Measurements from ENCODE around the gene FAF1.

The FAF1 gene

GRCh38 chr1:50853325-50853724 lies 106.7 kb downstream of the FAF1 start:
- DNase-seq (ENCODE audit: extremely low read depth, low read depth), result no peak
- TF ChIP-seq, protein P1, sequence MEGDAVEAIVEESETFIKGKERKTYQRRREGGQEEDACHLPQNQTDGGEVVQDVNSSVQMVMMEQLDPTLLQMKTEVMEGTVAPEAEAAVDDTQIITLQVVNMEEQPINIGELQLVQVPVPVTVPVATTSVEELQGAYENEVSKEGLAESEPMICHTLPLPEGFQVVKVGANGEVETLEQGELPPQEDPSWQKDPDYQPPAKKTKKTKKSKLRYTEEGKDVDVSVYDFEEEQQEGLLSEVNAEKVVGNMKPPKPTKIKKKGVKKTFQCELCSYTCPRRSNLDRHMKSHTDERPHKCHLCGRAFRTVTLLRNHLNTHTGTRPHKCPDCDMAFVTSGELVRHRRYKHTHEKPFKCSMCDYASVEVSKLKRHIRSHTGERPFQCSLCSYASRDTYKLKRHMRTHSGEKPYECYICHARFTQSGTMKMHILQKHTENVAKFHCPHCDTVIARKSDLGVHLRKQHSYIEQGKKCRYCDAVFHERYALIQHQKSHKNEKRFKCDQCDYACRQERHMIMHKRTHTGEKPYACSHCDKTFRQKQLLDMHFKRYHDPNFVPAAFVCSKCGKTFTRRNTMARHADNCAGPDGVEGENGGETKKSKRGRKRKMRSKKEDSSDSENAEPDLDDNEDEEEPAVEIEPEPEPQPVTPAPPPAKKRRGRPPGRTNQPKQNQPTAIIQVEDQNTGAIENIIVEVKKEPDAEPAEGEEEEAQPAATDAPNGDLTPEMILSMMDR (IDR thresholded peaks at IDR 0.05; ENCODE audit: low read depth, low read length), result no peak

- DNase-seq (ENCODE audit: extremely low read depth, low read depth), result no peak
These were observed 107.2 kb downstream of the FAF1 start for GRCh38 chr1:50852889-50853288.

DNA sequence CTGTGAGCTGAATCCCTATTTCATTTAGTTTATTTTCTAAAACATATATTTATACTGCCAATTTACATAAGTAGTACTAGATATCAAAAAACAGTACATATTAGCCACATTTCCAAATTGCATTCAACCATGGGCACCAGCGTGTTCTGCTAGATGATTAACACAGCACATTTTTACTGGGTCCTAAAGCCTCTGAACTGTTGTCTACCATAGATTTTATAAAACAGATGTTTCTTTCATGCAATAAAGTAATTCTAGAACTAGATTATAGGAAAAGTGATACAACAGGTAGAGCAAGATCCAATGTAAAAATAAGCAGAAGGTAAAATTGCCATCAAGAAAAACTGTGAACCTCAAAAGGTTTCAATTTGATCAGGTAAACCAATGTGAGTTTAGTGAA lies 108.6 kb downstream of the FAF1 start:
- TF ChIP-seq, protein P1 (IDR thresholded peaks at IDR 0.05; ENCODE audit: low read depth, low read length), result no peak
- no peak for DNase-seq (ENCODE audit: extremely low read depth, low read depth)

More at GRCh38 chr1:50852889-50853288, 107.2 kb downstream of the FAF1 start:
- TF ChIP-seq, protein P1 (IDR thresholded peaks at IDR 0.05; ENCODE audit: low read depth, low read length), result no peak

GRCh38 chr1:50851034-50851433 lies 109.0 kb downstream of the FAF1 start:
- DNase-seq (ENCODE audit: extremely low read depth, low read depth), result no peak
- TF ChIP-seq, protein P1 (IDR thresholded peaks at IDR 0.05; ENCODE audit: low read depth, low read length), result no peak

DNA sequence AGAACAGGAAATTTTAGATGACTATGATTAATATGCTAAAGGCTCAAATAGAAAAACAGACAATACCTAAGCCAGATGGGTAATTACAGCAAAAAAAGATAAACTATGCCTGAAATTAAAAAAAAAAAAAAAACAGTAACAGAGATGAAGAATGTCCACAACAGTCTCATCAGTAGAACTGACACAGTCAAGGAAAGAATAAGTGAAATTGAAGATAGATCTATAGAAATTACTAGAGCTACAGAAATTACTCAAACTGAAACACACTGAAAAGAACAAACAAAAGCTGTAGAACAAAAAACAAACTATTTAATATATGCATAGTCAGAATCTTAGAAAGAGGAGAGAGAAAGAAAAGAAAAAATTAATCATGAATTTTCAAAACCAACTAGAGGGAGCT lies 112.8 kb downstream of the FAF1 start:
- TF ChIP-seq, protein P1 (IDR thresholded peaks at IDR 0.05; ENCODE audit: low read depth, low read length), result no peak
- DNase-seq (ENCODE audit: extremely low read depth, low read depth), result no peak

GRCh38 chr1:50846224-50846839 lies 113.7 kb downstream of the FAF1 start:
- TF ChIP-seq, protein P1 (IDR thresholded peaks at IDR 0.05; ENCODE audit: low read depth, low read length), result no peak
- DNase-seq (ENCODE audit: extremely low read depth, low read depth), result no peak

- TF ChIP-seq, protein P1 (IDR thresholded peaks at IDR 0.05; ENCODE audit: low read depth, low read length), result no peak
- DNase-seq (ENCODE audit: extremely low read depth, low read depth), result peak; percentile 16
These were observed 118.2 kb downstream of the FAF1 start for GRCh38 chr1:50841791-50842387.
